Fibroblast of the aortic adventitia (primary cell): ENCODE data around the gene EPB41L4B. TPM values are rescaled to one million over a fixed set of nuclear protein-coding genes. Genes with fewer than 3 reads are reported as not detected.

Experiments used
- DNase-seq: peaks from one replicate; pipeline ENCODE4 v3.0.0-alpha.2; 2010; ENCODE audit warnings: low read depth
- H3K4me3 ChIP-seq: 2 replicates; pipeline ENCODE4 v1.5.1; 2011; ENCODE audit warnings: low read depth, mild to moderate bottlenecking, control low read depth, low read length, moderate library complexity
- total RNA-seq: library from RNA; depleted of rRNA; stranded (reverse); fragments of >200 nt; gene quantifications from 2 replicates; pipeline ENCODE4 v1.2.3, GENCODE V29; 2012; ENCODE audit warnings: low replicate concordance
- TF ChIP-seq, protein P1 (sequence below): IDR thresholded peaks from 2 replicates; pipeline ENCODE4 v1.5.1; 2011; ENCODE audit warnings: mild to moderate bottlenecking, low read length, control low read depth, inconsistent platforms; ENCODE audit not compliant: insufficient read depth

EPB41L4B gene
- total RNA-seq, 1 donor: 1.8 TPM

DNA sequence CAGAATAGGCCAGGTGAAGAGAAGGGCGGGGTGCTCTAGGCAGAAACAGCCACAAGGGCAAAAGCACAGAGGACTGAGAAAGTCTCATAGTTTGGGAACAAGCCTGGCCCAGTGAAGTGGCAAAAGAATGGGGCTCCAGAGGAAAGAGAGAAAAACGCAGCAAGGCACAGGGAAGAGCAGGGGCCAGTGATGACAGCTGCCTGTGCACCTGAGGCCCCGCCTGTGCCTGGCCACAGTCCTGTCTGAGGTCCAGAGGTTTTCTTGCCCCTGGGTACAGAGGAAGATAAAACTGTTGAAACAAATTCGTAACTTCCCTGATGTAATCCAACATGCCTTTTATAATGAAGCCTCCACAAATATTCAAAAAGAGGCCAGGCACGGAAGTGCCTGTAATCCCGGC, 175.8 kb downstream of the EPB41L4B start:
- H3K4me3 ChIP-seq: no peak overlapping the region
- DNase-seq: no peak
- TF ChIP-seq, protein P1, sequence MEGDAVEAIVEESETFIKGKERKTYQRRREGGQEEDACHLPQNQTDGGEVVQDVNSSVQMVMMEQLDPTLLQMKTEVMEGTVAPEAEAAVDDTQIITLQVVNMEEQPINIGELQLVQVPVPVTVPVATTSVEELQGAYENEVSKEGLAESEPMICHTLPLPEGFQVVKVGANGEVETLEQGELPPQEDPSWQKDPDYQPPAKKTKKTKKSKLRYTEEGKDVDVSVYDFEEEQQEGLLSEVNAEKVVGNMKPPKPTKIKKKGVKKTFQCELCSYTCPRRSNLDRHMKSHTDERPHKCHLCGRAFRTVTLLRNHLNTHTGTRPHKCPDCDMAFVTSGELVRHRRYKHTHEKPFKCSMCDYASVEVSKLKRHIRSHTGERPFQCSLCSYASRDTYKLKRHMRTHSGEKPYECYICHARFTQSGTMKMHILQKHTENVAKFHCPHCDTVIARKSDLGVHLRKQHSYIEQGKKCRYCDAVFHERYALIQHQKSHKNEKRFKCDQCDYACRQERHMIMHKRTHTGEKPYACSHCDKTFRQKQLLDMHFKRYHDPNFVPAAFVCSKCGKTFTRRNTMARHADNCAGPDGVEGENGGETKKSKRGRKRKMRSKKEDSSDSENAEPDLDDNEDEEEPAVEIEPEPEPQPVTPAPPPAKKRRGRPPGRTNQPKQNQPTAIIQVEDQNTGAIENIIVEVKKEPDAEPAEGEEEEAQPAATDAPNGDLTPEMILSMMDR: no peak

DNA sequence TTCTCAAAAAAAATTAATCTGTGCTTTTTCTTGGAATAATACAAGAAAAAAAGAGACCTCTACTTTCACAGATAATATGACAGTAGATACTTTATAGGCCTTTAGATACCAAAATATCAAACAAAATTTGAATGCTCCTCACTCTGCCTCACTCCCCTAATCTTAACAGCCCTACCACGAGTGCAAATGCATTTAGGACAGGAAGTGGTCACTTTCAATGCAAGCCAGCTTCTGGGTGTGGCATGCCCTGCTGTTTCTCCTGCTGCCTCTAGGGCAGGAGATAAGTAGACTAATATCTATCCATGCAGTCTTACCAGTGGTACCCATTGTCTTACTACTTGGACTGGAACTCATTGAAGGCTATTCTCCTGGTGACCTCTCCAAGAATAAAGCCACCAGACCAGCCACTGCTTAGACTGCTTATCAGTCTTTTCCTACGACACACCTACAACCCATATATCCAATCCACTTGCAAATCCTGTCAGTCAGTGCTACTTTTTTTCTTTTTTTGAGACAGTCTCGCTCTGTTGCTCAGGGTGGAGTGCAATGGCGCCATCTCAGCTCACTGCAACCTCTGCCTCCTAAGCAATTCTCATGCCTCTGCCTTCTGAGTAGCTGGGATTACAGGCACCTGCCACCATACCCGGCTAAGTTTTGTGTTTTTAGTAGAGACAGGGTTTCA, 176.8 kb downstream of the EPB41L4B start:
- TF ChIP-seq, protein P1: peak; percentile 30
- no peak overlapping the region for H3K4me3 ChIP-seq
- peak; percentile 10 for DNase-seq

DNA sequence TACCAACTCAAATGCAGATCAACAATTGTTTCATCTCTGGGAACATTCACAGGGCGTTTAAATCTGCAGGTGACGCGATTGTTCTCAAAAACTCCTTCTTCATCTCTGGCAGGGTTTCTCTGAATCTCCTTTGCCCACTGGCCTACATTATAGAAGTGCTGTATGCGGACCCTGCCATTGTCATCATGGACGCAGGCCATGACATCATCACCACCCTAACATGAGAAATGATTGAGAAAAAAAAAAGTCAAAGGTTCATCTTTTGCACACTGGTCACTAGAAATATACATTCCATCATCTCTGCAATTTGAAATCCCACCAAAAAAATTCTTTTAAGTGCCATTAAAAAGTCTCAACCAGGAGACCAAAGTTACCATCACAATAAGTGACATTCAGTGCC, 179.5 kb downstream of the EPB41L4B start:
- TF ChIP-seq, protein P1: no peak
- DNase-seq: no peak
- H3K4me3 ChIP-seq: no peak overlapping the region

DNA sequence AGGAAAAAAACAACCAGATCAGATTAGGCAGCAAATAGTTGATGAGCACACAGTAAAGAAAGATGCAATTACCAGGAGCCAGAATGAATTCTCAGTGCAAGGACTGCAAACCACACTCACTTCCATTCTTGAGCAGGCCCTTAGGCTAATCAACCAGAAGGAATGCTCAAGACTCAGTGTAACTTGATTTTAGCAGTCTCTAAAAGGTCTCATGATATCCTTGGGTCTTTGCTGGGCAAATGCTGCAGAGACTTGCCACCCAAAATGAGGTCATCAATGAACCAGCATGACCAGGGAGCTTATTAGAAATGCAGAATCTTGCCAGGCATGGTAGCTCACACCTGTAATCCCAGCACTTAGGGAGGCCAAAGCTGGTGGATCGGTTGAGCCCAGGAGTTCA, 181.0 kb downstream of the EPB41L4B start:
- TF ChIP-seq, protein P1: no peak
- no peak for DNase-seq
- H3K4me3 ChIP-seq: no peak overlapping the region

DNA sequence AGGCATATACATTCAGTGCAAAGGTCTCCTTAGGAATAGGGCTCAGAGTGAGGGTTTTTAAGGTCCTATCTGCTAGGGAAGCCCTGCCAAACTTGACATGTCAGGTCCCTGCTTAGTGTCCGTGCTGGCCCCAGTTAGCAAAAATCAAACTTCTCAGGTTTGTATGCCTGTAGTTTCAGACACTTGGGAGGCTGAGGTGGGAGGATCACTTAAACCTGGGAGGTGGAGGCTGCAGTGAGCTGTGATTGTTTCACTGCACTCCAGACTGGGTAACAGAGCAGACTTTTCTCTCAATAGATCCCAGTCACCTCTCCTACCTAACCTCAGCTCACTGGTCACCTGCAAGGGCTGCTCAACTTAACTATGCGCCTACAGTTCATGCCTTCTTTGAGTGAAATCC, 182.4 kb downstream of the EPB41L4B start:
- TF ChIP-seq, protein P1: no peak
- DNase-seq: no peak
- H3K4me3 ChIP-seq: no peak overlapping the region

DNA sequence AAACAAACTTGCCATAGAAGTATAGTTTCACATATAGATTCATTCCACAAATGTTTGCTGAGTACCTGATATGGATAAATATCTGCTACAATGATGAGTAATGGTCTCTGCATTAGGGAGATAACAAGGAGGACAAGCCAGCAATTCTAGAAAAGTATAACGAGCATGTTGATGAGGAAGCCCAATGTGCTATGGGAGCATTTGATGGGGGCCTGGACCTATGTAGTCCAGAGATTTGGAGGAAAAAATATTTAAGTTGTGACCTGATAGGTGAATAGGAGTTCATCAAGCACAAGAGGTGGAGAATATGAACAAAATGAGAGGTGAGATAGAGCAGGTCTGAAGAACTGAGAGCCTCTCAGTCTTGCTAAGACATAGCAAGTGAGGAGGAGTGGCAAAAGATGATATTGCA, 186.7 kb downstream of the EPB41L4B start:
- H3K4me3 ChIP-seq: no peak overlapping the region
- TF ChIP-seq, protein P1: no peak
- DNase-seq: no peak

DNA sequence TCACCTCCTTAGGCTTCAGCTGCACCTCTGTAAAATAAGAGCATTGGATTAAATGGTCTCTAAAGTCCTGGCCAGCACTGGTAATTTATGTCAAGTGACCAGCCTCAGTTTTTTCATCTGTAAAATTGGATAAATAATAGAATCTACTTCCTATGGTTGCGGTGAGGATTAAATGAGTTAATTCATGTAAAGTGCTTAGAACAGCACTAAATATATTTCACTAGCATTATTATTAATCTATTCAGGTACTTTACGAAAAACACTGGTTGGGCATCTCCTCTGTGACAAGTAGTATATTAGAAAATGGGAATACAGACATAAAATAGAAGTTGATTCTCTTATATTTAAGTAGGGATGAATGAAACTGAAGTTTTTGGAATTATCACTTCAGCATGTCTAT, 187.3 kb downstream of the EPB41L4B start:
- no peak for DNase-seq
- no peak overlapping the region for H3K4me3 ChIP-seq
- TF ChIP-seq, protein P1: no peak
